SK-N-SH treated with all-trans-retinoic acid at 6 μM for 48 hours (cell line): ENCODE results near the gene GPER1.

ENCODE experiments used
- ARNTL ChIP-seq: fragments of 450-650 bp; formaldehyde crosslinking; IDR thresholded peaks from 2 replicates; pipeline ENCODE4 v1.5.0; 2020; ENCODE audit warnings: low read depth, mild to moderate bottlenecking, moderate library complexity, borderline replicate concordance
- ISL1 ChIP-seq: fragments of 250-450 bp; sonication (Bioruptor Pico); IDR thresholded peaks from 2 replicates; pipeline ENCODE4 v2.1.2; 2022; ENCODE audit warnings: mild to moderate bottlenecking, moderate library complexity
- TCF4 ChIP-seq: fragments of 250-450 bp; sonication (Bioruptor Pico); IDR thresholded peaks from 2 replicates; pipeline ENCODE4 v1.8.0; 2021; ENCODE audit warnings: mild to moderate bottlenecking, moderate library complexity, borderline replicate concordance
- ZNF565 ChIP-seq: fragments of 450-650 bp; formaldehyde crosslinking; conservative IDR thresholded peaks from 2 replicates; pipeline ENCODE4 v1.5.0; 2020; ENCODE audit warnings: low read depth, mild to moderate bottlenecking, moderate library complexity
- ZNF8 ChIP-seq: fragments of 450-650 bp; formaldehyde crosslinking; IDR thresholded peaks from 2 replicates; pipeline ENCODE4 v1.5.0; 2020; ENCODE audit warnings: mild to moderate bottlenecking, moderate library complexity
- TF ChIP-seq, protein P1 (sequence below): fragments of 250-450 bp; sonication (Bioruptor Pico); IDR thresholded peaks from 2 replicates; pipeline ENCODE4 v1.5.0; 2020; ENCODE audit warnings: mild to moderate bottlenecking, moderate library complexity

DNA sequence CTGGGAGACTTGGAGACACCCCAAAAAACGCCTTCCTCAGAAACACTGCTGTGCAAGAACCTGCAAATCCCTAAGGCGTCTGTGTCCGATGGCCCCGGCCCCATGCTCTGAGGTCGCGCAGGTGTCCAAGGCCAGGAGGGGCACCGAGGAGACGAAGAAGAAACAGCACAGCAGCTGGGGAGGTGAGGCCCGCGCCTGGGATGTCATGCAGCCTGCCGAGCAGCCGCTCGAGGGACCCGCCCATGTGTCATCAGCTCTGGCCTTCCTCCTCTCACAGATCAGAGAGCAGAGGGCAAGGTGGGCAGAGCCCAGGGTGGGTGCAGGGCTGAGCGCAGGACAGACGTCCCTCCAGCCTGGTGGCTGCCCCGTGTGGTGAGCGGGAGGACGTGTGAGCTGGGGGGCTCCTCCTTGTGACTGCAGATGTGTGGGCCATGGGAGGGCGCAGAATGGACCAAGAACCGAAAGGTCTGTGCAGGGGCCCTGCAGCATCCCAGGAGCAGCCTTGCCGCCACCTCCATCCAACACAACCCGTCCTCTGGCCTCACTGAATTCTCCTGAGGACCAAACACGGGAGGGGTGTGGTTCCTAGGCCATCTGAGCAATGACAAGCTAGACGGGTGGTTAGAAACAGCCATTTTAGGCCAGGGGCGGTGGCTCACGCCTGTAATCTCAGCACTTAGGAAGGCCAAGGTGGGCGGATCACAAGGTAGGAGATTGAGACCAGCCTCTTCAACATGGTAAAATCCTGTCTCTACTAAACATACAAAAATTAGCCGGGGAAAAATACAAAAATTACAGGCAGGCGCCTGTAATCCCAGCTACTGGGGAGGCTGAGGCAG is 13.1 kb upstream of the GPER1 start:
- TF ChIP-seq ZNF565 (CRISPR knock-in tag) (no peak), TCF4 (CRISPR knock-in tag) (no peak), ARNTL (CRISPR knock-in tag) (no peak), ISL1 (CRISPR knock-in tag) (no peak), ZNF8 (no peak)
- TF ChIP-seq, protein P1, sequence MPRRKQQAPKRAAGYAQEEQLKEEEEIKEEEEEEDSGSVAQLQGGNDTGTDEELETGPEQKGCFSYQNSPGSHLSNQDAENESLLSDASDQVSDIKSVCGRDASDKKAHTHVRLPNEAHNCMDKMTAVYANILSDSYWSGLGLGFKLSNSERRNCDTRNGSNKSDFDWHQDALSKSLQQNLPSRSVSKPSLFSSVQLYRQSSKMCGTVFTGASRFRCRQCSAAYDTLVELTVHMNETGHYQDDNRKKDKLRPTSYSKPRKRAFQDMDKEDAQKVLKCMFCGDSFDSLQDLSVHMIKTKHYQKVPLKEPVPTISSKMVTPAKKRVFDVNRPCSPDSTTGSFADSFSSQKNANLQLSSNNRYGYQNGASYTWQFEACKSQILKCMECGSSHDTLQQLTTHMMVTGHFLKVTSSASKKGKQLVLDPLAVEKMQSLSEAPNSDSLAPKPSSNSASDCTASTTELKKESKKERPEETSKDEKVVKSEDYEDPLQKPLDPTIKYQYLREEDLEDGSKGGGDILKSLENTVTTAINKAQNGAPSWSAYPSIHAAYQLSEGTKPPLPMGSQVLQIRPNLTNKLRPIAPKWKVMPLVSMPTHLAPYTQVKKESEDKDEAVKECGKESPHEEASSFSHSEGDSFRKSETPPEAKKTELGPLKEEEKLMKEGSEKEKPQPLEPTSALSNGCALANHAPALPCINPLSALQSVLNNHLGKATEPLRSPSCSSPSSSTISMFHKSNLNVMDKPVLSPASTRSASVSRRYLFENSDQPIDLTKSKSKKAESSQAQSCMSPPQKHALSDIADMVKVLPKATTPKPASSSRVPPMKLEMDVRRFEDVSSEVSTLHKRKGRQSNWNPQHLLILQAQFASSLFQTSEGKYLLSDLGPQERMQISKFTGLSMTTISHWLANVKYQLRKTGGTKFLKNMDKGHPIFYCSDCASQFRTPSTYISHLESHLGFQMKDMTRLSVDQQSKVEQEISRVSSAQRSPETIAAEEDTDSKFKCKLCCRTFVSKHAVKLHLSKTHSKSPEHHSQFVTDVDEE: no peak
